Hepatocyte (in vitro differentiated cells): ENCODE results near the gene ZNF648. TPM values are rescaled to one million over a fixed set of nuclear protein-coding genes. Genes with fewer than 3 reads are reported as not detected.
"Not testable (repeated sequence)": the region's sequence is repeated elsewhere in the genome, so short reads cannot be mapped to it uniquely, and the experiment has no call there.

Source experiments
- DNase-seq: peaks from one replicate; pipeline ENCODE4 v3.0.0-alpha.2; 2016; ENCODE audit warnings: low spot score
- H2AFZ ChIP-seq: fragments of 200-600 bp; sonication (generic); 2 replicates; pipeline ENCODE4 v1.6.0; 2016; ENCODE audit warnings: antibody characterized with exemption, mild to moderate bottlenecking
- H3K27ac ChIP-seq: fragments of 200-600 bp; sonication (generic); 2 replicates; pipeline ENCODE4 v1.5.1; 2016; ENCODE audit warnings: mild to moderate bottlenecking
- H3K27me3 ChIP-seq: fragments of 200-600 bp; sonication (generic); 2 replicates; pipeline ENCODE4 v1.6.1; 2016
- H3K36me3 ChIP-seq: fragments of 200-600 bp; sonication (generic); replicated peaks from 2 replicates; pipeline ENCODE4 v1.5.1; 2016; ENCODE audit warnings: low read depth; ENCODE audit not compliant: insufficient read depth
- H3K4me1 ChIP-seq: fragments of 200-600 bp; sonication (generic); 2 replicates; pipeline ENCODE4 v1.5.1; 2016; ENCODE audit warnings: mild to moderate bottlenecking, moderate library complexity; ENCODE audit not compliant: insufficient read depth
- H3K4me2 ChIP-seq: fragments of 200-600 bp; sonication (generic); 2 replicates; pipeline ENCODE4 v1.6.0; 2016
- H3K4me3 ChIP-seq: fragments of 200-600 bp; sonication (generic); 2 replicates; pipeline ENCODE4 v1.5.1; 2016; ENCODE audit warnings: mild to moderate bottlenecking
- H3K79me2 ChIP-seq: fragments of 200-600 bp; sonication (generic); 2 replicates; pipeline ENCODE4 v1.6.0; 2017; ENCODE audit warnings: mild to moderate bottlenecking
- H3K9me2 ChIP-seq: fragments of 200-600 bp; sonication (generic); replicated peaks from 2 replicates; pipeline ENCODE4 v1.6.0; 2017; ENCODE audit warnings: mild to moderate bottlenecking; ENCODE audit not compliant: insufficient read depth
- H3K9me3 ChIP-seq: fragments of 200-600 bp; sonication (generic); 2 replicates; pipeline ENCODE4 v1.5.1; 2016; ENCODE audit warnings: low read depth, mild to moderate bottlenecking
- H4K20me1 ChIP-seq: fragments of 200-600 bp; sonication (generic); 2 replicates; pipeline ENCODE4 v1.6.0; 2016; ENCODE audit warnings: mild to moderate bottlenecking; ENCODE audit not compliant: insufficient read depth, poor library complexity, severe bottlenecking
- EZH2 ChIP-seq: fragments of 200-600 bp; sonication (generic); IDR thresholded peaks from 2 replicates; pipeline ENCODE4 v1.6.1; 2016; ENCODE audit warnings: antibody characterized with exemption, mild to moderate bottlenecking, borderline replicate concordance
- EZH2phosphoT487 ChIP-seq: fragments of 200-600 bp; sonication (generic); IDR thresholded peaks from one replicate; pipeline ENCODE4 v1.6.1; 2018; ENCODE audit warnings: antibody characterized with exemption, mild to moderate bottlenecking, low read depth, moderate library complexity; ENCODE audit not compliant: unreplicated experiment, severe bottlenecking
- WGBS: methylation state at CpG from one replicate; pipeline ENCODE4 v1.1.6; 2016; ENCODE audit warnings: low lambda C conversion rate; ENCODE audit errors: missing lambda C conversion rate; 5-methylcytosine and 5-hydroxymethylcytosine counted together
- polyA plus RNA-seq: library from polyadenylated mRNA; unstranded; fragments of >200 nt; fragmentation: Nextera tagmentation; extraction: Ambion mirVana; gene quantifications from 2 replicates; pipeline ENCODE4 v1.2.1, GENCODE V29; 2016
- total RNA-seq: library from RNA; depleted of rRNA; stranded (reverse); fragments of >200 nt; gene quantifications from 2 replicates; pipeline ENCODE4 v1.2.3, GENCODE V29; 2014
- TF ChIP-seq, protein P1 (sequence below): fragments of 200-600 bp; sonication (generic); IDR thresholded peaks from 2 replicates; pipeline ENCODE4 v1.5.1; 2016; ENCODE audit warnings: antibody characterized with exemption, mild to moderate bottlenecking; ENCODE audit not compliant: poor library complexity

The ZNF648 gene
- total and polyA plus RNA-seq, 2 experiments from 2014 or later: 0.23 TPM; not detected in 1

DNA sequence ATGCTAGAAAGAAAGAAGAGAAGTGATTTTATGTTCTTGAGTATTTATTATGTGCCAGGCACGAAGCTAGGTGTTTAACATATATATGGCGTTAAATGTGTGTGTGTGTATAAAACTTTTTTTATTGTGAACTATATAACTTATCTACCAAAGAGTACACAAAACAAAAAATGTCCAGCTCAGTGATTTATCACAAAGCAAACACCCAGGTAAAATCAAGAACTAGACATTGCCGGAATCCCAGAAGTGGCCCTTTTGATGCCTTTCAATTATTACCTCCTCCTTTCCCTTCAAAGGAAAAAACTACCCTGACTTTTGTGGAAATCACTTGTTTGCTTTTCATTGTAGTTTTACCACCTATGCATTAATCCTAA, 40.5 kb upstream of the ZNF648 start:
- H3K9me2 ChIP-seq: no peaks in the 10 kb centered on the region
- H4K20me1 ChIP-seq: no peaks in the 10 kb centered on the region
- H3K79me2 ChIP-seq: no peaks in the 10 kb centered on the region
- DNase-seq: no peak
- peaks cover 10% of the 10 kb centered on the region for H3K4me1 ChIP-seq
- no peaks in the 10 kb centered on the region for H3K27me3 ChIP-seq
- H3K4me3 ChIP-seq: no peak overlapping the region
- TF ChIP-seq EZH2phosphoT487 (no peak), EZH2 (no peak)
- TF ChIP-seq, protein P1, sequence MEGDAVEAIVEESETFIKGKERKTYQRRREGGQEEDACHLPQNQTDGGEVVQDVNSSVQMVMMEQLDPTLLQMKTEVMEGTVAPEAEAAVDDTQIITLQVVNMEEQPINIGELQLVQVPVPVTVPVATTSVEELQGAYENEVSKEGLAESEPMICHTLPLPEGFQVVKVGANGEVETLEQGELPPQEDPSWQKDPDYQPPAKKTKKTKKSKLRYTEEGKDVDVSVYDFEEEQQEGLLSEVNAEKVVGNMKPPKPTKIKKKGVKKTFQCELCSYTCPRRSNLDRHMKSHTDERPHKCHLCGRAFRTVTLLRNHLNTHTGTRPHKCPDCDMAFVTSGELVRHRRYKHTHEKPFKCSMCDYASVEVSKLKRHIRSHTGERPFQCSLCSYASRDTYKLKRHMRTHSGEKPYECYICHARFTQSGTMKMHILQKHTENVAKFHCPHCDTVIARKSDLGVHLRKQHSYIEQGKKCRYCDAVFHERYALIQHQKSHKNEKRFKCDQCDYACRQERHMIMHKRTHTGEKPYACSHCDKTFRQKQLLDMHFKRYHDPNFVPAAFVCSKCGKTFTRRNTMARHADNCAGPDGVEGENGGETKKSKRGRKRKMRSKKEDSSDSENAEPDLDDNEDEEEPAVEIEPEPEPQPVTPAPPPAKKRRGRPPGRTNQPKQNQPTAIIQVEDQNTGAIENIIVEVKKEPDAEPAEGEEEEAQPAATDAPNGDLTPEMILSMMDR: no peak
- H3K9me3 ChIP-seq: no peaks in the 10 kb centered on the region
- H3K36me3 ChIP-seq: no peaks in the 10 kb centered on the region
- H3K4me2 ChIP-seq: peak overlapping the region; percentile 63
- WGBS: 61% methylated on average over 3 of the region's 3 CpGs
- peak overlapping the region; percentile 84 for H3K27ac ChIP-seq
- no peak overlapping the region for H2AFZ ChIP-seq

- Histone ChIP-seq H3K4me2 (peak overlapping the region; percentile 63), H3K4me3 (no peak overlapping the region), H4K20me1 (no peaks in the 10 kb centered on the region), H3K9me3 (no peaks in the 10 kb centered on the region), H3K27ac (peak overlapping the region; percentile 84), H3K79me2 (no peaks in the 10 kb centered on the region), H3K4me1 (peaks cover 10% of the 10 kb centered on the region), H3K36me3 (no peaks in the 10 kb centered on the region), H3K27me3 (no peaks in the 10 kb centered on the region), H3K9me2 (no peaks in the 10 kb centered on the region), H2AFZ (no peak overlapping the region)
- WGBS: 8% methylated on average over 8 of the region's 8 CpGs
- DNase-seq: peak; percentile 62
- TF ChIP-seq, protein P1: no peak
- no peak for TF ChIP-seq EZH2
- no peak for TF ChIP-seq EZH2phosphoT487
Measured at GRCh38 chr1:182101415-182102042, 40.0 kb upstream of the ZNF648 start.

DNA sequence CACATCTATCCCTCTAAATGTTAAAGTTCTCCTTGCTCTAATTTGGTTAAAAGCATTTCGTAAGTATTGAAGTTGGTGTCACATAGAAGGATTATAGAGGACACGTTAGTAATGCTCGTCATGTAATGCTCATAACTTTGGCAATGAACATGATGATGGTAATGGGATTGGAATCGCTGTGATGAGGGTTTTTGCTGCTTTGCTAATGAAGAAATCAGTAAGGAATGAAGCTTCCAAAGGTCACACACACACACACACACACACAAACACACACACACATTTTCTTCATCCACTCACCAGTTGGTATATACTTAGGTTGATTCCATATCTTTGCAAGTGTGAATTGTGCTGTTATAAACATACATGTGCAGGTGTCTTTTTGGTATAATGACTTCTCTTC, 36.8 kb upstream of the ZNF648 start:
- TF ChIP-seq EZH2: no peak
- no peaks in the 10 kb centered on the region for H4K20me1 ChIP-seq
- H3K27ac ChIP-seq: no peak overlapping the region
- H3K9me2 ChIP-seq: no peaks in the 10 kb centered on the region
- peaks cover 10% of the 10 kb centered on the region for H3K4me1 ChIP-seq
- no peaks in the 10 kb centered on the region for H3K79me2 ChIP-seq
- DNase-seq: no peak
- 86% methylated on average over 4 of the region's 4 CpGs for WGBS
- H3K4me2 ChIP-seq: no peak overlapping the region
- no peaks in the 10 kb centered on the region for H3K9me3 ChIP-seq
- no peaks in the 10 kb centered on the region for H3K27me3 ChIP-seq
- no peak overlapping the region for H2AFZ ChIP-seq
- no peaks in the 10 kb centered on the region for H3K36me3 ChIP-seq
- H3K4me3 ChIP-seq: no peak overlapping the region

DNA sequence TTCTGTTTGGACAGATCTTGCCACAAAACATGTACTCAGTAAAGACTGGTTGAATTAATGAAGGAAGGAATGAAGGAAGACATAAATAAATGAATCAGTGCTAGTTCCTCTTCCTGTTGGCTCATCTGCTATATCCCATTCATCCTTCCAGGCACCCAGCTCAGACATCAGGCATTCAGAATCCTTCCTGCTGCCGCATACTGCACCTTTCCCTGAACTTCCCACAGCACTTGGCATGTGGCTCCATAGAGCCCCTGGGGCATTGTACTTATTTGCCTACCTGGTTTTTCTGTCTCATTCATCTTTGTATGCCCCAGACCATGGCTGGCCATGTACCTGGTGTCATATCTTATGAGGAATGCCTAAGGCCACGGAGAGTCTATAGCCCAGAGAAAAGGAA, 34.4 kb upstream of the ZNF648 start:
- no peaks in the 10 kb centered on the region for H3K27me3 ChIP-seq
- TF ChIP-seq EZH2 (no peak), EZH2phosphoT487 (no peak)
- no peak overlapping the region for H3K4me3 ChIP-seq
- no peaks in the 10 kb centered on the region for H3K9me3 ChIP-seq
- no peaks in the 10 kb centered on the region for H3K9me2 ChIP-seq
- peaks cover 3% of the 10 kb centered on the region for H3K4me1 ChIP-seq
- H3K79me2 ChIP-seq: no peaks in the 10 kb centered on the region
- 80% methylated on average over 2 of the region's 2 CpGs for WGBS
- DNase-seq: no peak
- no peak overlapping the region for H3K27ac ChIP-seq
- H2AFZ ChIP-seq: no peak overlapping the region
- no peaks in the 10 kb centered on the region for H4K20me1 ChIP-seq
- H3K36me3 ChIP-seq: no peaks in the 10 kb centered on the region
- no peak overlapping the region for H3K4me2 ChIP-seq

DNA sequence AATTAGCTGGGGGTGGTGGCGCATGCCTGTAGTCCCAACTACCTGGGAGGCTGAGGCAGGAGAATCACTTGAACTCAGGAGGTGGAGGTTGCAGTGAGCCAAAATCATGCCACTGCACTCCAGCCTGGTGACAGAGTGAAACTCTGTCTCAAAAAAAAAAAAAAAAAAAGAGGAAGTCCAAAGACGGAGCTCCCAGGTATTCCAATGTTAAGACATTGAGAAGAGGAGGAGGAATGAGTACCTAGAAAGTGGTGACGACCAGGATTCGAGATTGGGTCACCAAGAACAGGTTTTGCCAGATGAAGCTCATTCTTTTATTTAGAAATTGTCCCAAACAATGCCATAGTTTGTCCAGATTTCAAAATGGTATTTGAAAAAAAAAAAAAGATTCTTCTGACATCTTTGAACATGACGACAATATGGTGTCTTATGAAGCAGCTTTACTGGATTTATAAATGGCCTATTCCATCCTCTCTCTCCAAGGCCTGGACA, 33.0 kb upstream of the ZNF648 start:
- not testable (repeated sequence) for H2AFZ ChIP-seq, H3K4me3 ChIP-seq, H3K4me1 ChIP-seq, DNase-seq, H3K9me3 ChIP-seq, H3K27ac ChIP-seq, H3K4me2 ChIP-seq, H3K9me2 ChIP-seq, H3K27me3 ChIP-seq, H3K36me3 ChIP-seq, H3K79me2 ChIP-seq, H4K20me1 ChIP-seq
- WGBS: 98% methylated on average over 5 of the region's 5 CpGs
